ENCODE data around the gene ABCC8. TPM values are rescaled to one million over a fixed set of nuclear protein-coding genes. Genes with fewer than 3 reads are reported as not detected.

ABCC8 gene
- total and polyA plus RNA-seq, 2 donors from 2014 or later, result 1.3 to 3.2 TPM

- DNase-seq, result no peak
- Histone ChIP-seq H3K27ac (ENCODE audit: low read depth in 2 of 2, low read length in 2 of 2) (no peak overlapping the region), H3K27me3 (ENCODE audit: control insufficient read depth, insufficient read depth, low read length) (no peaks in the 10 kb centered on the region), H3K36me3 (ENCODE audit: control insufficient read depth in 2 of 3, insufficient read depth in 3 of 3, low read length in 3 of 3) (no peaks in the 10 kb centered on the region), H3K4me1 (ENCODE audit: control insufficient read depth in 2 of 3, insufficient read depth in 2 of 3, low read depth in 1 of 3, low read length in 3 of 3) (no peaks in the 10 kb centered on the region), H3K9ac (ENCODE audit: low read length in 3 of 3) (no peak overlapping the region), H3K9me3 (ENCODE audit: control insufficient read depth in 2 of 3, insufficient read depth in 1 of 3, low read length in 3 of 3) (no peaks in the 10 kb centered on the region), H3K4me3 (ENCODE audit: low read length in 3 of 3) (no peak overlapping the region)
- TF ChIP-seq, protein P1, sequence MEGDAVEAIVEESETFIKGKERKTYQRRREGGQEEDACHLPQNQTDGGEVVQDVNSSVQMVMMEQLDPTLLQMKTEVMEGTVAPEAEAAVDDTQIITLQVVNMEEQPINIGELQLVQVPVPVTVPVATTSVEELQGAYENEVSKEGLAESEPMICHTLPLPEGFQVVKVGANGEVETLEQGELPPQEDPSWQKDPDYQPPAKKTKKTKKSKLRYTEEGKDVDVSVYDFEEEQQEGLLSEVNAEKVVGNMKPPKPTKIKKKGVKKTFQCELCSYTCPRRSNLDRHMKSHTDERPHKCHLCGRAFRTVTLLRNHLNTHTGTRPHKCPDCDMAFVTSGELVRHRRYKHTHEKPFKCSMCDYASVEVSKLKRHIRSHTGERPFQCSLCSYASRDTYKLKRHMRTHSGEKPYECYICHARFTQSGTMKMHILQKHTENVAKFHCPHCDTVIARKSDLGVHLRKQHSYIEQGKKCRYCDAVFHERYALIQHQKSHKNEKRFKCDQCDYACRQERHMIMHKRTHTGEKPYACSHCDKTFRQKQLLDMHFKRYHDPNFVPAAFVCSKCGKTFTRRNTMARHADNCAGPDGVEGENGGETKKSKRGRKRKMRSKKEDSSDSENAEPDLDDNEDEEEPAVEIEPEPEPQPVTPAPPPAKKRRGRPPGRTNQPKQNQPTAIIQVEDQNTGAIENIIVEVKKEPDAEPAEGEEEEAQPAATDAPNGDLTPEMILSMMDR (IDR thresholded peaks at IDR 0.05; ENCODE audit: borderline replicate concordance, extremely low read depth, insufficient read depth), result no peak
- intact Hi-C loops (cut with DNase I), result no loop called here
- no peak for FAIRE-seq
Observed at GRCh38 chr11:17343257-17343656, 133.4 kb downstream of the ABCC8 start.

Other genes starting within 250 kb of the ABCC8 start
- 73.0 TPM for gene NUCB2, start 200.1 kb downstream of the ABCC8 start, total RNA-seq
- 93.5 TPM for gene NUCB2, start 200.1 kb downstream of the ABCC8 start, polyA plus RNA-seq (ENCODE audit: insufficient read depth, low read depth, low replicate concordance)
- gene NCR3LG1, start 125.0 kb downstream of the ABCC8 start, total RNA-seq, result 4.5 TPM
- gene NCR3LG1, start 125.0 kb downstream of the ABCC8 start, polyA plus RNA-seq (ENCODE audit: insufficient read depth, low read depth, low replicate concordance), result 0.71 TPM
- 4.8 TPM for gene KCNJ11, start 88.2 kb downstream of the ABCC8 start, total RNA-seq
- 3.6 TPM for gene KCNJ11, start 88.2 kb downstream of the ABCC8 start, polyA plus RNA-seq (ENCODE audit: insufficient read depth, low read depth, low replicate concordance)
- gene USH1C, start 67.6 kb upstream of the ABCC8 start, total RNA-seq, result 38.6 TPM
- 107 TPM for gene USH1C, start 67.6 kb upstream of the ABCC8 start, polyA plus RNA-seq (ENCODE audit: insufficient read depth, low read depth, low replicate concordance)
- 0.06 TPM for gene OTOG, start 70.4 kb upstream of the ABCC8 start, total RNA-seq
- not detected for gene OTOG, start 70.4 kb upstream of the ABCC8 start, polyA plus RNA-seq (ENCODE audit: insufficient read depth, low read depth, low replicate concordance)
- gene MYOD1, start 242.7 kb upstream of the ABCC8 start, total RNA-seq, result not detected
- not detected for gene MYOD1, start 242.7 kb upstream of the ABCC8 start, polyA plus RNA-seq (ENCODE audit: insufficient read depth, low read depth, low replicate concordance)

Data from kidney (tissue), 14 donors.